Ureter (tissue), 1 donor: ENCODE data around the gene ALDOC. TPM values are rescaled to one million over a fixed set of nuclear protein-coding genes. Genes with fewer than 3 reads are reported as not detected.
"Not testable (repeated sequence)": the region's sequence is repeated elsewhere in the genome, so short reads cannot be mapped to it uniquely, and the experiment has no call there.

Experiments
- DNase-seq: peaks from one replicate; pipeline ENCODE4 v3.0.0-alpha.2; 2020; ENCODE audit warnings: low spot score
- total RNA-seq: library from RNA; stranded (reverse); gene quantifications from one replicate; pipeline ENCODE4 v1.2.4, GENCODE V29; 2023
- donor health status: DM: yes; HTN: yes; CAD: no.

ALDOC gene
- 15.7 TPM for total RNA-seq

DNA sequence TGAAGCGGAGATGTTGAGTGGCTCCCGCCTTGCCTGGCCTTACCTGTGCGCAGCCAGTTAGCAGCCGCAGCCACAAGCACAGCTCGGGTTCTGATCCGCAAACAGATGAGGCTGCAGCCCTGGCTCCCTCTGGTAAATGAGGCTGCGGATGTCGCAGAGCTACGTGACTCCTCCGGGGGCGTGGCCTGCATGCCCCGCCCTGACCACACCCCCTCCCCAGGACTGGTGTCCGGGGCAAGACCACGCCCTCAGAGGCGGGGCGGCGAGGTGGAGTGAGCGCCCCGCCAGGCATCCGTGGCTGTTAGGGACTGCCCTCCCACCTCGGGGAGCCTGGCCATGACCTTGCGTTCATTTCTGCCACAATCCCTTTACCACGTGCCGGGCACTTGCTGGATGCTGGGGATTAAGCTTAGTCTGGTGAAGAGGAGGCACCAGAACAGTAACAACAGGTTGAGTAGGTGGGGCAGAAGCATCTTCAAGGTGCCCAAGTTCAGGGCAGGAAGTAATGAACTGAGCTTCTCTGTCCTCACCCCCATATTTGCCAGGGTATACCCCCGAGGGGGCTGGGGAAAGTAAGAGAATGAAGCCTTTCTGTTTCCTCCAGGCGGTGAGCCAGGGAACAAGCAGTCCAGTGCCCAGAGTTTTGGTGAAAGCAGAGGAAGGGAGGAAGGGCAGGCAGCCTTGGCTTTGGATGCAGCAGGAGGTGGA, at the start of gene ALDOC:
ALDOC (minus strand) TSS at position 138 of the 708 bp plus-strand sequence. CDS start 1,363 bp downstream, outside the sequence.
- peak; percentile 97 for DNase-seq

DNA sequence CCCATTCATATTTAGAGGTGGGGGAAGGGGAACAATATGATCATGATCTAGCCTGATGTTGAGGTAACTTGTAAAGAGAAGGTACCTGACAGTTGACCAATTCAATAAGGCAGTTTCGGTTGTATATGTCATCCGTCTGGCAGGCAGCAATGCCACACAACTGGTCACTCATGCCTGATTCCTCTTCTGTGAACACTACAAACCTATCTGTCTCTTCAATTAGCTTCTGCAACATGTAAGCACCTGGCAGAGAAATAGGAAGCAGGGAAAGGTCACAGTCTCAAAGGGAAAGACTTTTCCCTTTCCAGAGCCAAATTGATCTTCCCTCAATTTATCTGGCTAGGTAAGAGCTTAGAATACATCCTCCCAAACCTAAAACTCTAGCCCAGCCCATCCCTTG, 47.5 kb upstream of the ALDOC start:
- no peak for DNase-seq

DNA sequence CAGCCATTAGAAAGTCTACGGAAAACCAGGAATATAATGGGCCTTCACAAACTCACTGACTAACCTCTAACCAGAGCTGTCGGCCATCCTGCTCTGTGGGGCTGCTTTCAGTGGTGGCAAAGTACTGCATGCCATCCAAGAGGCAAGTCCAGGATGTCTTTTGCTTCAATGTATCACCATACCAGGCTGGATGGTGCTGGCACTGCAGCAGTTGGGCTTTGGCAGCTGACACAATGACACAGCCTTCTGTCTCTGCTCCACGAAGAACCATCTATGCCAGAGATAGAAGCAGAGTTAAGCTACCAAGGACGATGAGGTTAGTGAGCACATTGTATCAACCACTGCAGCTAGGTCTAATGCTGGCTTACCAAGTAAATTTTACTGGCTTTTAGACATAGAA, 47.0 kb upstream of the ALDOC start:
- no peak for DNase-seq

DNA sequence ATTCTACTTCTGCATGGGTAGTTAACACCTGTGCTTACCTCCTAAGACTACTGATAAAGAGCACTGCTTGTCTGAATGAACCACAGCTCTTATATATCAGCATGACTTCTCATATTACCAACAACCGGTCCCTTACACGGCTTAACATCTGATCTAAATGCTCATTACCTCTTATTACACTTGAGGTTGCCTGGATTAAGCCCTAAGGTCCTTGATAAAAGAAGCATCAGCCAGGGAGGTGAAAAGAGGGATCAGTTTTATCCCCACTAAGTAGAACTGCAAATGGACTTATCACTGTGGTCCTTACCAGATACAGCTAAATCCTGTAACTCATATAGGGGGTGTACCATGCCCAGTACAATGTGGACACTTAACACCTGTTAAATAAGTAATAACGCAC, 45.5 kb upstream of the ALDOC start:
- DNase-seq, result no peak

DNA sequence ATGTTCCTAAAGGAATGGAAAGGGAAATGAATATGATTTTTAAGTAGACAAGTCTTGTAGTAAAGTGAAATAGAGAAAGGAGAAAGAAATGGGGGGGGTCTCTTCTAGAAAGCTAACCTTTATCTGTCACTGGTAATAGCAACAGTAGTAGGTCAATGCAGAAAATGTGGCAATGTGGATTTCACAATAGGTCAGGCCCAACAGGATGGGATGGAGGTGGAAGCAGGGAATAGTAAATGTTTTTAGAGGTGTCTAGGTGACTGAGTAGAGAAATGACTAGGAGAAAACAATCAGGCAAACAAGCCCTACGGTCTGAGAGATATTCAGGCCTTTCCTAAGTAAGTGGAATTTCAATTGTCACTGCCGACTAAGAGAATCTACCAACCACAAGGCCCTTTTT, 43.3 kb upstream of the ALDOC start:
- no peak for DNase-seq

DNA sequence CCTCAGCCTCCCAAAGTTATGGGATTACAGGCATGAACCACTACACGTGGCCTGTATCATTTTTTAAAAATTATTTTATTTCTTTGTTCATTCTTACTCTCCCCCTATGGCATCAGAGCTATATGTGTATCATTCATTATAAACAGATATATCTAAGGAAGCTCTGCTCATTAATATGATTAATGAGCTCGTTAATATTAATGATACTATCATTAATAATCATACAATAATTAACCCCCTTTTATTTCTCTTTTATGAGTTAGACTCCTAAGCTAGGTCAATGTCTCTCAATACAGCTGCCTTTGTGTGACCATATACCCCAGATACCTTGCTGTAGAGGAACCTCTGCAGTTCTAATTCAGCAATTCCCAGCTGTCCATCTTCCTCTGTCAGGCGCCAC, 41.8 kb upstream of the ALDOC start:
- DNase-seq, result no peak

DNA sequence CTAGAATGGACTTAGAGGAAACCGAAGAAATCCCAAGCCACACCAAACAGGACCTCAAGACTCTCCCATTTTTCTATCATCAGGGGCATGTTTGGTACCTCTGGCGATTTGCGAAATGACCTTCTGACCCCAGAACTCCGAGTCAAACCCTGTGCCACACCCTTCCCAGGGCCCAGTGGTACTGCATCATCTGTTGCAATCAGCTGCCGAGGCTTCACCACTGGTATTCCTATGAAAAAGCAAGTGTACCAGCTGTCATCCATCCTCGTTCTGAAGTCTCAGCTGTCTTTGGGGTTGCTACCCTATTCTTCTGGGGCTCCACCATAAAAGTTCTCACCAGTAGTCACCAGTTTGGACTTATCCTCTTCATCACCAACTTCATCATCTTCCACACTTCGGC, 39.6 kb upstream of the ALDOC start:
- DNase-seq, result no peak

DNA sequence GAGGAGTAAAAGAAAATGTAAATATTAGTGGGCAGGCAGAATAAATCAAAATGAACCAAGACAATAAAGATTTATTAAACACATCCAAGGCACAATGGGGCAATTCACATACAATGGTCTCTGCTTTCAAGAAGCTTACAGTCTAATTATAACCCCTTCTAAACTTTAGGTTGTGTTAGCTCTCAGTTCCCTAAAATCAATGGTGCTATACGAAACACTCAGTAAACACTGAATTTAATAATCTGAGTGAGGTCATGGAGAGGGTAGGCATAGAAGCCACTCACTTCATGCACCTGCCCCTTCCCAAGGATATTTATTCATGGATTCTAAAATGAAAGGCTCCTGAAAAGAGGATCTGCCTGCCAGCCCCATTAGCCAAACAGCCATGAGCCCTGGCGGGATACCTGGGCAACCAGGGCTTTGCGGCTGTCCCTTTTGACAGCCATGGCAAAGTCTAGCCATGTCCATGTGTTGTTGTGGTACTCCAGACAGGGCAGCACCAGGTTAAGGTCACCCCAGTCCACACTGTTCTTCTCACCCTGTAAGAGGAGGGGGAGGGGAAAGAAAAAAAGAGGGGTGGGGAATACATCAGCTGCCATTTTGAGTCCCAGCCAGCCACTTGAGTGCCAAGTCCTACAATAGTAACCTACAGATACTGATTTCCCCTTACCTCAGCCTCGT, 38.7 kb upstream of the ALDOC start:
- DNase-seq, result no peak

DNA sequence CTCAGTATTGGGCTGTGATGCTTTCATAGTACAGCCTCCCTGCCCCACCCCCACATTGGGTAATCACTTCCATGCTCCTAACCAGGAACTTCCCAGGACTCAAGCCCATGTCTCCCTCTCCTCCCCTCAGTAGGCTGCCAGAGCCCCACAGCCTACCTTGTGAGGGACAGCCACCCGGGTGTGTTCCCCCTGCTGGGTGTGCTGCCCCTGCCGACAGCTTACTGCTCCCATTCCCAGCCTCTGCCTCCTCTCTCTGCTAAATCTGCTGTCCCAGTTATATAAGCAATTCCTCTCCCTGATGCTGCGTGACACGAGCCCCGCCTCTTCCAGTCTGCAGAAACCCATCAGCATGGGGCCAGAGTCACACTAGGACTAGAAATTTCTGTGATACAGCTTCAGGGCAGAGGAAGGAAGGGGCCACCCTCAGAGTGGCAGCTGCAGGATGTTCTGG, 37.3 kb upstream of the ALDOC start, which contains the start of gene RSKR:
RSKR (minus strand) TSS at position 255 of the 451 bp plus-strand sequence; CDS start at position 231, 24 bp downstream.
- DNase-seq, result no peak

DNA sequence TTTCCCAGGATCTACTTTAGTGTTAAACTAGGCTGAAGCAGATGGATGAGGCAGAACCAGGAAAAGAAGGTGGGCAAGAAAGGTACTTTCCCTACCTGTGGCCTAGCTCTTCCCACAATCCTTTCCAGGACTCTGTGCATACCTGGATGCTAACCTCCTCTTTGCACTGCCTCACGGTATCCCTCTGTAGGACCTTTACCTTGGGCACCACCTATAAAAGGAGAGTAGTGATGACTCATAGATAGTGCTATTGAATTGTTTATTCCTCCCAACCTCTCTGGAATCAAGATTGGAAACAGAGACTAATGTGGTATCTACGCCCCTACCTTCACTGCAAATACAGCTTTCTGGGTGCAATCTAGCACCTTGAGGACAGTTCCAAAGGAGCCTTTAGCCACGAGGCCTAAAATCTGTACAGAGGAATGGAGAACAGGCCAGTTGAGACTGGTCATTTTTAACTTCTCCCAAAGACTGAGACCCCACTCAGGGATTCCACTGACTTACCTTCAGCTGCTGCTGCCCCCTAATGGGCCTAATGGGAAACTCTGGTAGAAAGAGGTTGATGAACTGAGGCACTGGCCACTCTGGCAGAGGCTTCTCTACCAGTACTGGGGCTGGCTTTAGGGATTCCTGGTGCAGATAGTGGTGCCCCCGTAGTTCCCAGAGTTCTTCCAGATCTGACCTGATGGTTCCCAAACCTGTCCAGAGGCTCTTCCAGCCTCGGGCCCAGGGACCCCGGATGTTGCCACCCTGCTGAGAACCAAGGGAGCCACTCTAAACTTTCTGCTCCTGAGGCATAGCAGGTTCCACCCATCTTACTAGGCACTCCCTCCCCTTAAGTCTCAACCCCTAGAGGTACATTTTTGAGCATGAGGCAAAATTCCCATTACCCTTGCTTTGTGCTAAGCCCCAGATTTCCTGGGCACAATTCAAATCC, 36.5 kb upstream of the ALDOC start:
- DNase-seq, result no peak

DNA sequence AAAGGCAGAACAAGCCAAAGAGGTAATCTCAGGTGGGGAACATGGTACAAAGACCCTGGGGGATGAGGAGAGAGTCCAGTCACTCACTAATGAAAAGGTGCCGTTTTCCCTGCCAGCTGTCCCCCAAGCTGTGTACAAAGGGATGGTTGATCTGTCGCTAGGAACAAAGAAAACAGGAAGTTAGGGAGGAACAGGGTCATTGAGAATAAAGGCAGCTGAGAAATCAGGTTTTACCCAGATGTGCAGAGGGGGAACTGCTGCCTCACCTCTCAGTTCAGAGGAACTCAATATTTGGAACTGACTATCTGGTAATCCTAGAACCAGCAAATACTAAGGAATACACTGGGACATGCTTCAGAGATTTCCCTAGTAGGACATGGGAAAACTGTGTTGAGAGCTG, 35.8 kb upstream of the ALDOC start:
- DNase-seq, result no peak

DNA sequence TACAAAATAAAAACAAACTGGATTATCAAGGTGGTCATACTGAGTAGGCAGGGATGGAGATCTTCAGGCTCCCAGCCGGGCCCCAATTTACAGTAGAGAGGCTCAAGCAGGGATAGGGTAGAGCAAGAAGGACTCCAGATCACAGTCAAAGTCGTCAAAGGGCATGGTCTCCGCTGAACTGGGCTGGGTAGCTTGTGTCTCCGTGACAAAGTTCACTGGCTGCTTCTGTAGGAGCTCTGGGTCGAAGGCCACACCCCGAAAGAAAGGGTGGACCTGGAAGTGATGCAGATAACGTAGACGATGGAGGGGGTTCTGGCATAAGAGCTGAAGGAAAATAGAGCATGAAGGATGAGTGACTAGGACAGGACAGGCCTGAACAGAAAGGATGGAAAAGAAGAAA, 33.7 kb upstream of the ALDOC start:
- DNase-seq, result no peak

DNA sequence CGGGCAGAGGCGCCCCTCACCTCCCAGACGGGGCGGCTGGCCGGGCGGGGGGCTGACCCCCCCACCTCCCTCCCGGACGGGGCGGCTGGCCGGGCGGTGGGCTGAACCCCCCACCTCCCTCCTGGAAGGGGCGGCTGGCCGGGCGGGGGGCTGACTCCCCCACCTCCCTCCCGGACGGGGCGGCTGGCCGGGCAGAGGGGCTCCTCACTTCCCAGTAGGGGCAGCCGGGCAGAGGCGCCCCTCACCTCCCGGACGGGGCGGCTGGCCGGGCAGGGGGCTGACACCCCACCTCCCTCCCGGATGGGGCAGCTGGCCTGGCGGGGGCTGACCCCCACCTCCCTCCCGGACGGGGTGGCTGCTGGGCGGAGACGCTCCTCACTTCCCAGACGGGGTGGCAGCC, 27.3 kb upstream of the ALDOC start:
- DNase-seq, result not testable (repeated sequence)

DNA sequence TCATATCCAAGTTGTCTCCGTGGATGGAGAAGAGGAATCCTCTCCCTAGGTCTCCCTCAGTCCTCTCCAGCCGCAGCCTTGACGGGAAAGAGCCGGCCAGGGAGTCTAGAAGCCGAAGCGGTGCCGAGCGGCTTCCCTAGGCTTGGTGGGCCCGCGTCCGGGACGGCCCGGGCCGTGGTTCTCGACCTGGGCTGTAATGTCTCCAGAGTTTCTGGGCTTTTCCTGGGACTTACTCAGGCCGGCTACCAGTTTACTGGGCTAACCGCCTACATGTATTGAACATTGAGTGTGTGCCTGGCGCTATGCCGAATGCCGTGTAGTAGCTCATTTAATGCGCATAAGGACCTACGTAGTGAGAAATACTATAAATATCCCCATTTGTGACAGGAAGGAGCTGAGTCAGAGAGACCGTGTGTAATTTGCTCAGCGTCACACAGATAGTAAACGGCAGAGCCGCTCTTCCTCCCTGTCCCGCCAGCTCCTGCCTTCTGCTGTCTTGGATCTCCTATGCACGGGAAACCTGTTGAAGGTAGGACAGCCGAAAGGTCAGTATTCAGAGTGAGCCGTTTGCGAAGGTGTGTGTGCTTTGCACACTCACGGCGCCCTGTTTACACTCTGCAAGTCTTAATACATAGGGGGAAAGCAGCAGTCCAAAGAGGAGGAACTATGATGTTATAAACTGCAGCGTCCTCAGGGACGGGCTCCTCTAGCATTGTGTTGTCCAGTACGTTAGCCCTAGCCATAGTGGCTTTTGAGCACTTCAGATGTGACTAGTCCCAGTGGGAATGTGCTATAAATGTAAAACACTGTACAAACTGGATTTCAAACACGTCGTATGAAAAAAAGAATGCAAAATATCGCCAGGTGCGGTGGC, 22.9 kb upstream of the ALDOC start:
- DNase-seq, result no peak

DNA sequence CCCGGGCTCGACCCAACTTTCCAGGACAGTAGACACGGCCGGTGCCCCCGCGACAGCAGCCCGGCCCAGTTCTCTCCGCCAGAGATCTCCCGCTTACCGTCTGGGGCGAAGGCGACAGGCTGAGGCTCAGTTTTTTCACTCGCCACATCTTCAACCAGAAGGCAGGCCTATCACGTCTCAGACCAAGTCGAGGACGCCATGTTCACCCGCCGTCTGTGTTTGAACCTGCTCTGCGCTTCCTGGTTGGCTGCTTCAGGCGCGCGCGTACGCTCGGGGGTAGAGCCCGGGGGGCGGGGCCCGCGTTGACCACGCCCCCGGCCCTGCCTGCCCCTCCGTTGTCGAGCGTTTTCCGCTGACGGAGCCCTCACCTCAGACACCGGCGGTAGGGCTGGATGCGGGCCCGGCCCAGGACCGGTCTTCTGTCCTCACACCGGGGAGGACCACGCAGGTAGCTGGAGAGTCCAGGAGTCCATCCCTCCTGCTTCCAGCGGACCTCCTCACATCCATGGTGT, 22.2 kb upstream of the ALDOC start, which contains the start of gene SPAG5:
SPAG5 (minus strand) TSS at position 227 of the 512 bp plus-strand sequence; CDS start at position 148, 79 bp downstream.
- peak; percentile 92 for DNase-seq

DNA sequence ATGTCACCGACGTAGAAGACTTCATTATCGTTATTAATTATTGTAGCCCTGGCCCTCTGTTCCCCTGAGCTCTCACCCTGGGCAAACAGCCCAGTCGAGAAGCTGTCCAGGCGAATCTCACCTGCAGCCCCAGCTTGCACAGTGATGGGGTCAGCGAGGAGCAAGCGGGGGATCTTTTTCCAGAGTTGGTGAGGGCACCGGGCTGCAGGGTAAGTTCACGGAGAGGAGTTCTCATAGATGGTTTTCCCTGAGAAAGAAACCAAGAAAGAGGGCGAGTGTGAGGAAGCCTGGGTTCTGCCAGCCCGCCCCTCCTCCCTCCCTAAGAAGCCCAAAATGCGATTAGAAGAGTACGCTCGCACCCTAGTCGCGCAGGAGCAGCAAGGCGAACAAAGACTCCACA, 21.7 kb upstream of the ALDOC start:
- no peak for DNase-seq

DNA sequence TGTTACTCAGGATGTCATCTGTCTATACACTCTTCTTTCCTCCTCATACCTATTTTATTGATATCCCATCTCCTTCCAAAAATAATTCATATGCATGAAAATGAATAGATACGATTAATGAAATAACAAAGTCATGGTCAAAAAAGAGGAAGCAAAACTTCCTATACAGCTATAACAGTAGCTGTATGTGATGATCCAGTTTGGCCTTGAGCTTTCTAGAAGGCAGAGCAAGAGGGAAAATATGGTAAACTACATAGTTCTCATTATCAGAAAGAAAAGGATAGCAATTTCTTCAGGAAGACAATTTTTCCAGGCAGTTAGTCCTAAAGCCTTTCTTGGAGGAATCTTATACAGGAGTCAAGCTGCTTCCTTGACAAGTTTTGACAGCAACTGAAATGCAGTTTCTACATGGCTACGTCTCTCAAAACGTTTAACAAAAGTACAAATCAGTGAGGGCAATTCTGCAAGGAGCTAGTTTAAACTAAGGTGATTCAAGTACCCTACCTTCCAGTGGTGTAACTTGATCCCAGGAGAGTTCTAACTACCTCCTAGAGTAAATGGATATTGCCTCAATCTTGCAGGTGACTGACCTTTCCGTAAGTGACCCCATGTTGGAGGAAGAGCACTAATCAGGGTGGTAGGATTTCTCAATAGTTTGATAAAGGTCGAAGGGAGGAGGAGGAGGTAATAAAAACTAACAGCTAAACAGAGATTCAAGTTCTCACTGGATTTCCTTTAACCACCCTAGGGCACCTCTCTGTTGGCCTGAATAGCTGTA, 21.1 kb upstream of the ALDOC start:
- no peak for DNase-seq

DNA sequence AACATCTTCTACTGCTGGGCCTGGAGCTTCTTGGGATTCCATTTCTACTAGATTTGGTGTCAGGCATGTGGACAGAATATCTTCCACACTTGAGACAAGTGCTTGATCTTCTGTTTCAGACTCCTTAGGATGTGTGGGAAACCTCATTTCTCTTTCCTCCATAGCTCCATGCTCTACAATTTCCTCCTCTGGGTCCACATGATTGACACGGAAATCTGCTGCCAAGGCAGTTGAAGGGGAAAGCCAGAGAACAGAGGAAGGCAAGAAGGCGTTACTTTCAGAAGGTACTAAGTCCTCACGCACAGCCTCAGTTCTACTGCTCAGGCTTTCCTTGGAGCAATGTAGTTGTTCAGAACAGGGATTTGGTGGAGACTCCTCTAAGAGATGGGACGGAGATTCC, 15.6 kb upstream of the ALDOC start:
- no peak for DNase-seq

DNA sequence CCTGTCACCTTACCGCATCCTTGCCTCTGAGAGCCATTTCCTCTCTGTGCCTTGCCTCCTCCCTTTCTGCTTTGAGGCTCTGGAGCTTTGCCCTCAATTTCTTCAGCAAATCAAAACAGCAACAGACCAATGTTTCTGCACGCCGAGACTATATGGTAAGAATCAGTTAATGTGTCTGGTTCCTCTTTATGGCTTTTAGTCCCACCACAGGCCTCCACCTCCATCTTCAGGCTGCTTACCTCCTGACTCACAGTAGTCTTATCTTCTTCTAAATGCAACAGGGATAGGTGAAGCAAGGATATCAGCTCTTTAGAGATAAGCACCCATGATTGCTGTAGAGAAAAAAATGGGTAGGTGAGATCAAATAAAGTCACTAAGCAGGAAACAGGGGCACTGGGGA, 9.2 kb upstream of the ALDOC start:
- no peak for DNase-seq

DNA sequence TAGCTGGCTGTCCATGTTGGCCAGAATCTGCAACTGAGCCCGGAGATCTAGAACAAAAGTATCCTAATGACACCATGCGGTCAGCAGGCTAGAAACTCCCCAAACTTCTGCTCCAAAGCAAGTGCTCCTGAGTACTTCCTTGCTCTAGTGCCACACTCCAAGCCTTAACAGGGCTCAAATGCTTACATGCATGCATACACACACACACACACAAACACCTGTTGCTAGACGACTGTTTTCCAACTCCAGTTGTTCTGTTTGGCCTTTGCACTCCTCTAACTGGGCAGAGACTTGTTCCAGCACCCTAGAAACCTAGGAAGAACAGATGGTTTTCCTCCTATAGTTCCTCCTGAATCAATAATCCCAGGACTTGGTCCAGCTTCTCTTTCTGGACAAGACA, 7.7 kb upstream of the ALDOC start:
- no peak for DNase-seq
